ENCODE data around the gene LIPT2.

DNA sequence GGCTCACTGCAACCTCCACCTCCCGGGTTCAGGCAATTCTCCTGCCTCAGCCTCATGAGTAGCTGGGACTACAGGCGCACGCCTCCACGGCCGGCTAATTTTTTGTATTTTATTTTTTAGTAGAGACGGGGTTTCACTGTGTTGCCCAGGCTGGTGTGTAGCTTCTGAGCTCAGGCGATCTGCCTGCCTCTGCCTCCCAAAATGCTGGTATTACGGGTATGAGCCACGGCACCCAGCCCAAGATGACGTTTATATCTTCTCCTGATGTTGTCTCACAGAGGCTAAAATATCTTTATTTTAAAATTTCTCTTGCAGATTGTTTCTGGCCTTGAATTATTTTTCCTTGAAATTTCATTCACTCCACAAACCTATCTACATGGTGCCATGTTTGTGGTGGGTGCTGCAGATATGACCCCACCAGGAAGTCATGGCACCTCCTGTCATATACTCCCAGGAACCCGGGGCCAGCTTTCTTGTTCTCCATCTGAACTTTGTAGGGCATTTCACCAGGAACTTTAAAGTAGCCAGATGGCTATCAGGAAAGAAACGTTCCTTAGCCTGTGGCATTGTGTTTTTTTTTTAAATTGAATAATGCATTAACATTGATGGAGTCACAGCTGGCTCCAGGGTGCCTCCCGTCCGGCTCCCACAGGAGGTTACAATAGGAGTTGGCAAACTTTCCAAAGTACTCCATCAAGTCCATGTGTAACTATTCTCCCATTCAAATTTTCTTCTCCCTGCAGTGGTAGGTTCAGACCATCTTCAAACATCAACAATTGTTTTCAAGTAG is 42.0 kb upstream of the LIPT2 start:
- no peak for TF ChIP-seq OSR1 (CRISPR knock-in tag; IDR thresholded peaks at IDR 0.05)
- no peak for TF ChIP-seq ARNTL (CRISPR knock-in tag; IDR thresholded peaks at IDR 0.05; ENCODE audit: borderline replicate concordance, low read depth)
- TF ChIP-seq ZNF565 (CRISPR knock-in tag; conservative IDR thresholded peaks at IDR 0.05; ENCODE audit: low read depth): no peak
- no peak for TF ChIP-seq TSHZ2 (CRISPR knock-in tag; IDR thresholded peaks at IDR 0.05)
- no peak for TF ChIP-seq ZNF8 (CRISPR knock-in tag; IDR thresholded peaks at IDR 0.05)
- TF ChIP-seq TOX (CRISPR knock-in tag; IDR thresholded peaks at IDR 0.05; ENCODE audit: borderline replicate concordance): no peak
- no peak for TF ChIP-seq ESRRG (CRISPR knock-in tag; IDR thresholded peaks at IDR 0.05)
- no peak for TF ChIP-seq ZNF70 (CRISPR knock-in tag; IDR thresholded peaks at IDR 0.05)
- TF ChIP-seq CREB5 (CRISPR knock-in tag; IDR thresholded peaks at IDR 0.05; ENCODE audit: low read depth): no peak
- TF ChIP-seq ISL1 (CRISPR knock-in tag; IDR thresholded peaks at IDR 0.05): no peak
- no peak for TF ChIP-seq CSDC2 (CRISPR knock-in tag; IDR thresholded peaks at IDR 0.05)
- no peak for TF ChIP-seq RARB (CRISPR knock-in tag; IDR thresholded peaks at IDR 0.05)

All from SK-N-SH treated with all-trans-retinoic acid at 6 μM for 48 hours (cell line).